Measurements from ENCODE around the gene RASGRF1.

RASGRF1 gene

DNA sequence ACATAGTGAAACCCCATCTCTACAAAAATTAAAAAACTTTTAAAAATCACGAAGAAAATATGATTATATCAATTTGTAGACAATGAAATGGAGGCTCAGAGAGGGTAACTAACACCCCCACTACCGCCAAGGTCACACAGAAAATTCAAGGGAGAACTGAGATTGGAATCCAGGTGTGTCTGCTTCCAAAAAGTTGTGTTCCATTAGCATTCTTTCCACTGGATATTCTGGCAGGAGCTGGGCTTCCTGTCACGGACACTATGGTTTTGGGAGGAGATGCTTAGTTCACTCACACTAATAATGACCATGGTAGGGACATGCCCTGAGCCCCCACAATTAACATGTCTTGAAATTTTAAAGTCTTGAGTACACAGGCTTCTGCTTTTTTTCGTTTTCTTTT, 174.5 kb downstream of the RASGRF1 start:
- TF ChIP-seq, protein P1, sequence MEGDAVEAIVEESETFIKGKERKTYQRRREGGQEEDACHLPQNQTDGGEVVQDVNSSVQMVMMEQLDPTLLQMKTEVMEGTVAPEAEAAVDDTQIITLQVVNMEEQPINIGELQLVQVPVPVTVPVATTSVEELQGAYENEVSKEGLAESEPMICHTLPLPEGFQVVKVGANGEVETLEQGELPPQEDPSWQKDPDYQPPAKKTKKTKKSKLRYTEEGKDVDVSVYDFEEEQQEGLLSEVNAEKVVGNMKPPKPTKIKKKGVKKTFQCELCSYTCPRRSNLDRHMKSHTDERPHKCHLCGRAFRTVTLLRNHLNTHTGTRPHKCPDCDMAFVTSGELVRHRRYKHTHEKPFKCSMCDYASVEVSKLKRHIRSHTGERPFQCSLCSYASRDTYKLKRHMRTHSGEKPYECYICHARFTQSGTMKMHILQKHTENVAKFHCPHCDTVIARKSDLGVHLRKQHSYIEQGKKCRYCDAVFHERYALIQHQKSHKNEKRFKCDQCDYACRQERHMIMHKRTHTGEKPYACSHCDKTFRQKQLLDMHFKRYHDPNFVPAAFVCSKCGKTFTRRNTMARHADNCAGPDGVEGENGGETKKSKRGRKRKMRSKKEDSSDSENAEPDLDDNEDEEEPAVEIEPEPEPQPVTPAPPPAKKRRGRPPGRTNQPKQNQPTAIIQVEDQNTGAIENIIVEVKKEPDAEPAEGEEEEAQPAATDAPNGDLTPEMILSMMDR (IDR thresholded peaks at IDR 0.05; ENCODE audit: low read depth, low read length, missing control alignments): no peak
- no peak overlapping the region for H3K4me3 ChIP-seq (ENCODE audit: low read depth, low read length)
- no peak for DNase-seq (ENCODE audit: low read depth)
- in situ Hi-C loops (cut with HindIII; ENCODE audit: low sequenced_read_pairs): no loop called here

DNA sequence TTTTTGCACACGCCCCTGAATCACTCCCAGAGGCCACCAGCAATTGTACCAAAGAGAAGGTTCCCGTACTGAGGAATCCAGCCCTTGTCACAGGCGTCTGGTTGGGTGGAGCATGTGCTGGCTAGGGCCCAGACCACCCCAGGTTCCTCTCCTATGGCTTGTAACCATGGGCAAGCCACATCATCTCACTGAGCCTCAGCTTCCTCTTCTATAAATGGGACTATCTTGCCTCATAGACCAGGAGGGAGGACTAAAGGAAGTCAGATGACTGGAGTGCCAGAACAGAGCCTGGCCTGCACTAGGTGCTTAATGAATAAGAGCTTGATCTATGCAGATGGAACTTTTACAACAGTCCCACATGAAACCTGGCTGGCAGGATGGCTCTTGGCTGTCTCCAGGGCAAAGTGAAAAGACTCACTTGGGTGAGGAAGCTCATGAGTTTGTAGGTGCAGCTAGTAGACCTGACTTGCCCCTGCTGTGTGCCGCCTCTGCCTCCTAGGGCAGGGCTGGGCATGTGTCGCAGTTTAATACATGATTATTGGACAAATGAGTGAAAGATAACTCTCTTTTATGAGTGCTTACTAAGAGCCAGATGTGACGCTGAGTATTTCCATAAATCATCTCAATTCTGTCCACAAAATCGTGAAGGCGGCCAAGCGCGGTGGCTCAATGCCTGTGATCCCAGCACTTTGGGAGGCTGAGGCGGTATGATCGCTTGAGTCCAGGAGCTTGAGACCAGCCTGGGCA, 175.1 kb downstream of the RASGRF1 start:
- H3K4me3 ChIP-seq (ENCODE audit: low read depth, low read length): no peak overlapping the region
- in situ Hi-C loops (cut with HindIII; ENCODE audit: low sequenced_read_pairs): no loop called here
- DNase-seq (ENCODE audit: low read depth): no peak
- TF ChIP-seq, protein P1 (IDR thresholded peaks at IDR 0.05; ENCODE audit: low read depth, low read length, missing control alignments): no peak

DNA sequence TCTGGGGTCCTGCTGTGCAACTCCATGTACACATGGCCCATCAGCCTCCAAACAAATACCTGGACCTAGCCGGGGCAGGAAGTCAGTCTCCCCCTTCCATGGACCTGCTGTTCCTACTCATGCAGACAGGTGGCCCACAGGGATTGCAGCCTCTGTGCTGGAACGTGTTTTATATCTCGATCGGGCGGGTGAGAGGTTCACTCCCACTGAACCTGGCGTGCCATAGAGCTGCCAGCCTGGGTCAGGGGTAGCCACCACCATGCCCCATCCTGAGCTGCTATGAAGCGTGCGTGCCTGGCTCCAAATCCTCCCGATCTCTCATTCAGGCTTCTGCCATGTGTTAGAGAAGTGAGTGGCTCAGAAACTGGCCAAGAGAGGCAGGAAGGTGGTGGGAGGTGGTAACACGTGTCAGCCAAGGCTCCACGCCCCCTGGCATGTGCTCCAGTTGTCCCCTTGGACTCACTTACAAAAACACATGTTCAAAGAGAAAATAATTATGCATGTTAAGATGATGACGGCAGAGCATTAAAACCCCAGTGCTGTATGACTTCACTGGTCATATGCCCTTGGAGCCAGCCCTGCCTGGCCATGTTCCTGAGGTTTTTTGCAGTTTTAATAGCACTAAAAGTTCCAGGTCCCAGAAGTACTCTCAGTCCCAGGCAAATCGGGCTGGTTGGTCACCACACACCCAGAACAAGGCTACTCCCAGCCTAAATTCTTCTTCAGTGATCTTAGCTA, 176.4 kb downstream of the RASGRF1 start:
- in situ Hi-C loops (cut with HindIII; ENCODE audit: low sequenced_read_pairs): no loop called here
- TF ChIP-seq, protein P1 (IDR thresholded peaks at IDR 0.05; ENCODE audit: low read depth, low read length, missing control alignments): peak; percentile 57

DNA sequence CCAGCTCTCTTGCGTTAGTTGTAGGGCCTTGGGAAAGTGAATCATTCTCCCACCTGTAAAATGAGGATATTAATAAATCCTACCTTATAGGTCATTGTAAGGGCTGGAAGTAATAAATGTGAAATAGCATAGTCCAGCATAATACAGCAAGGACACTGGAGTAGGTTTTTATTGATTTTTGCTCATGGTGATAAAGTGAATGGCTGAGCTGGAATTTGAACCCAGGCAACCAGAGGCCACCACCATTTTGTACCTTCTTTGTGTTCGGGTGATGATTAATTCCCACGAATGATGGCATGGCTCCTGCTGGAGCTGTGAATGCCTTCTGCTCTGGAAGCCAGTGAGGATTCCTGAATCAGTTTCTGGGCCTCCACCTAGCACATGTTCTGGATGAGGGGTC, 177.6 kb downstream of the RASGRF1 start:
- in situ Hi-C loops (cut with HindIII; ENCODE audit: low sequenced_read_pairs): no loop called here
- TF ChIP-seq, protein P1 (IDR thresholded peaks at IDR 0.05; ENCODE audit: low read depth, low read length, missing control alignments): no peak

More for the DNA sequence above, 176.4 kb downstream of the RASGRF1 start:
- DNase-seq (ENCODE audit: low read depth): no peak
- H3K4me3 ChIP-seq (ENCODE audit: low read depth, low read length): no peak overlapping the region

DNA sequence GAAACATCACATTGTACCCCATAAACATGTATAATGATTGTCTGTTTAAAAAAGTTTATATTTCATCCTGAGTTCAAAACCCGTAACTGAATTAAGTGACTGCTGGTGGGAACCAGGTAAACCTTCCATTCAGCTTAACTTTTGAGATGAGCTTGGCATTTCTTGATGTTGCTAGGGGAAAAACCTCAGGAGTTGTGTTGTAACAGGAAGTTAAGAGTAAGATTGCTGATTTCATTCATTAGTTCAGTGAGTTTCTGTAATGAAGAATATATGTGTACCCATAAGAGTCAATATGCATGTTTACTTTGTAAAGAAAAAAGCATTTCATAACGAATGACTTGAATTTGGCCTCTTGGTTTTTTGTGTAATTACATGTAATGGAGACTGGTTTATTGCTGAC, 178.3 kb downstream of the RASGRF1 start:
- TF ChIP-seq, protein P1 (IDR thresholded peaks at IDR 0.05; ENCODE audit: low read depth, low read length, missing control alignments): no peak
- in situ Hi-C loops (cut with HindIII; ENCODE audit: low sequenced_read_pairs): no loop called here
- DNase-seq (ENCODE audit: low read depth): no peak
- no peak overlapping the region for H3K4me3 ChIP-seq (ENCODE audit: low read depth, low read length)

More for the DNA sequence above, 177.6 kb downstream of the RASGRF1 start:
- DNase-seq (ENCODE audit: low read depth): no peak
- no peak overlapping the region for H3K4me3 ChIP-seq (ENCODE audit: low read depth, low read length)

DNA sequence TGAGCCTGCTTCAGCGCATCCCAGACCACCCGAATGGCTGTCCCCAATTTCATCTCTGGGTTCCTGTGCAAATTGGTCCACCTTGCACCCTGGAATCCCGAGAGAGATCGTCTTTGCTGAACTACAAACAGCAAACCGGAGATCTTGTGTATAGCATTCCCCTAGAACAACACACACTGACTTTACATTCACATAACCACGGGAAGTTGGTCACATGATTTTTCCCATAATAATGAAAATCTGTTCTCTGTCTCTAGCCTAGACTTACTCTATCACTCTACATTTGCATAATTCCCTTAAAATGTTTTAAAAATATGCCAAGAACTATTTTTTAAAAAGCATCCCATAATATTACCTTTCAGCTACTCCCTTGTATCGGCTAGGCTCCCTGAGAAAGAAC, 180.3 kb downstream of the RASGRF1 start:
- DNase-seq (ENCODE audit: low read depth): no peak
- TF ChIP-seq, protein P1 (IDR thresholded peaks at IDR 0.05; ENCODE audit: low read depth, low read length, missing control alignments): no peak
- no peak overlapping the region for H3K4me3 ChIP-seq (ENCODE audit: low read depth, low read length)
- in situ Hi-C loops (cut with HindIII; ENCODE audit: low sequenced_read_pairs): no loop called here

All from astrocyte of the cerebellum (primary cell).